HG03439 (cell line): ENCODE measurements around the gene ANKRD55.
"Not testable (repeated sequence)": the region's sequence is repeated elsewhere in the genome, so short reads cannot be mapped to it uniquely, and the experiment has no call there.

Experiments used
- ATAC-seq: cut with Tn5 transposase; IDR thresholded peaks from one replicate; pipeline ENCODE4 v1.9.1; 2021; ENCODE audit warnings: mild to moderate bottlenecking, moderate library complexity; ENCODE audit not compliant: unreplicated experiment

Gene ANKRD55

DNA sequence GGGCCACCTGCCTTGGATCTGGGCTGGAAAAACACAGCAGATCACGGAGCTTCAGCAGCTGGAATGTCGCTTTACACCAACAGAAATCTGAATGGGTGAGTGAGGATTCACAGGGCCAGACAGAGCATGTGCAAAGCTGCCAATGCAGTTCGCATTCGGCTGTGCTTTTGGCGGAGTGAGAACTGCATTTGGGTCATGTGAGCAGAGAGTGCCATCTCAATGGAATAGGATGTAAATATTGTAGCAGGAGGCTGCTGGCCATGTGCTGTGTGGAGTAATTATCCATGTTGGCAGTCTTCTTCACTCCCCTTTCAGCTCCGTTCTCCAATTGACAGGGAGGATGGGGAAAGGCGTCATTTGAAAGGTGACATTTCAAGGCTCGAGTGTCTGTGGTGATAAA lies at the start of gene ANKRD55:
ANKRD55 (minus strand) TSS at position 101 of the 400 bp plus-strand sequence. CDS start 417 bp downstream, outside the sequence.
- no peak for ATAC-seq

GRCh38 chr5:56282216-56282615 lies 49.1 kb upstream of the ANKRD55 start:
- no peak for ATAC-seq

DNA sequence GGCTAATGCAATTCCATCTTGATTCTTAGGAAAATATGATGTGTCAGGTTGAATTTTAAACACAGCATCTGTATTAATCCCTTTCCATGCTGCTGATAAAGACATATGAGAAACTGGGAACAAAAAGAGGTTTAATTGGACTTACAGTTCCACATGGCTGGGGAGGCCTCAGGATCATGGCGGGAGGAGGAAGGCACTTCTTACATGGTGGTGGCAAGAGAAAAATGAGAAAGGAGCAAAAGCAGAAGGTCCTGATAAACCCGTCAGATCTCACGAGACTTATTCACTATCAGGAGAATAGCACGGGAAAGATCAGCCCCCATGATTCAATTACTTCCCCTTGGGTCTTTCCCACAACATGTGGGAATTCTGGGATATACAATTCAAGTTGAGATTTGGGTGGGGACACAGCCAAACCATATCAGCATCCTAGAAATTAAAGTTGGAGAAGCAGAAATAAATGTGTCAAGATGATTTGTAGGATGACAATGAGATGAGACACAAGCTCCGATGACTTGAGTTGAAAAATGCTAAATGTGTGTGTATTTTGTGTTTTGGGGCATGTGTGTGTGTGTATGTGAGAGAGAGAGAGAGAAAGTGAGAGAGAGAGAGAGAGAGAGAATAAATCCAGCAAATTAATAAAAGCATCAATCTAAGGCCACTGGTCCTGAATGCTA lies 48.5 kb upstream of the ANKRD55 start:
- ATAC-seq, result no peak

- ATAC-seq, result no peak
These were observed 46.8 kb upstream of the ANKRD55 start for GRCh38 chr5:56279979-56280378.

DNA sequence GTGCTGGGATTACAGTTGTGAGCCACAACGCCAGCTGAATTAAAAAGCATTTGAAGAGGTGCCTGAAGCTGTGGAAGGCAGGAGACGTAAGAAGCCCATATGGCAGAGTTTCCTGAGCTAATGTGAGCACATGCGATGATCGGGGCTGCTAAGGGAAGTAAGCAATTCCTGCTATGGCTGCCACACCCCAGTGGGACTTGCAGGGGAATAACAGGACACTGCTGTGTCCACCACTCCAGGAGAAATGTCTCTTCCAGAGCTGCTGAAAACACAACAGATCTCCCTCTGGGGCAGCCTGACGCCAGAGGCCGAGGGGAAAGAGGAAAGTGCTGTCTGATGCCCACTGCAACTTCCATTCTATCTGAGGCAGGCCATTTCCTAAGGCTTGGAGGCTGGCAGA lies 46.2 kb upstream of the ANKRD55 start:
- ATAC-seq, result no peak

DNA sequence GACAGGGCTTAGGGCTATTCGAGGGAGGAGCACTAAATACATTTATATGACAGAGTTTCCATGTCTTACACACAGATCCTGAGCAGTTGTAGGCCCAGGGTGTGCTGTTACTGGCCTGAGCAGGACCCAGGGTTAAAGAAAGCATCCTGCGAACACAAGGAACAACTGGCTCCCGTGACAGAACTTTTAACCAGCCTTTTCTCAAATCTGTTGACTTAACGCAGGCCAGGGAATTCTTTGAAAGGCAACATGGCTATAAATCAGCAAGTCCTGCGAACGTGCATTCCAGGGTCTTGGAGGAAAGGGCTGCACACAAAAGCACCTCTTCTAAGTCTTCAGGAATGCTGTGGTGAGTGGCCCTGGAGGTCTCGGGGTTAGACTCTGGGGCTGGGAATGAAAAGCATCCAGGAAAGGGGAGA lies 45.2 kb upstream of the ANKRD55 start:
- ATAC-seq, result no peak

GRCh38 chr5:56277573-56277972 lies 44.4 kb upstream of the ANKRD55 start:
- ATAC-seq, result no peak

- ATAC-seq, result no peak
These were observed 40.3 kb upstream of the ANKRD55 start for GRCh38 chr5:56273376-56273955.

- no peak for ATAC-seq
These were observed 39.6 kb upstream of the ANKRD55 start for GRCh38 chr5:56272765-56273164.

DNA sequence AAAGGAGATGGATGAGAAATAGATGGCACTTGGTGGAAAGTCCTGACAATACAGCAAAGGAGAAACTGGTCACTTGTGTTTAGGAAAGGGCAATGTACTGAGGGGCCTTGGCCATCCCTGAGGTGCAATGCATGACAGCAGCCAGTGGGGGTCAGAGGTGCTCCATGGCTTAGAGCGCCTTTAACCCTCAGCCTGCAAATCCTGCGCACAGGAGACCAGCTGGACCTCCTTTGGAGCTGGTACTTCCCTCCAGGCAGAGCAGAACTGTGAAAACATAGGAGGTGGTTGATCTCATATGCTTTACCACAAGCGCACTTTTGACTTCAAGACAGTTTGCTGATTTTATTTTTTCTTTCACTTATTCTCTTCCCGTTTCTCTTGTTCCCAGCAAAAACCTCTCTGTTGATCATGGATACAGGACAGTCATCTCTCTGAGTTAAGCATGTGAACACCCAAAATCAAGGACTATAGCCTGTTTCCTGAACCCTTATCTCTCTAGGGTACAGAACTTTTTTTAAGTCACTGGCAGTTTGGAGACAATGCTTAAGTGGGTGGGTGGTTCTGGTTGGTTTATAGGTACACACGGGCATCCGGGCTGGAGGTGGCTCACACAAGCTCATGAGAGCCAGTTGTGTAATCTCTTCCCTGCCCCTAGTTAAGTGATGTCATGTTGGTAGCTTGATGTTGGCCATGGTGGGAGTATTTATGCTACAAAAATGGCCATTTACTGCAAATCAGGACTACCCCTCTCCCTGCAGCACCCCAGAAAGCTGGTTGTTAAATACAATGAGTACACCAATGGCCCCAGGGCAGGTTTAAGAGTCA lies 37.6 kb upstream of the ANKRD55 start:
- ATAC-seq, result peak; percentile 88

- ATAC-seq, result no peak
These were observed 36.9 kb upstream of the ANKRD55 start for GRCh38 chr5:56270058-56270457.

DNA sequence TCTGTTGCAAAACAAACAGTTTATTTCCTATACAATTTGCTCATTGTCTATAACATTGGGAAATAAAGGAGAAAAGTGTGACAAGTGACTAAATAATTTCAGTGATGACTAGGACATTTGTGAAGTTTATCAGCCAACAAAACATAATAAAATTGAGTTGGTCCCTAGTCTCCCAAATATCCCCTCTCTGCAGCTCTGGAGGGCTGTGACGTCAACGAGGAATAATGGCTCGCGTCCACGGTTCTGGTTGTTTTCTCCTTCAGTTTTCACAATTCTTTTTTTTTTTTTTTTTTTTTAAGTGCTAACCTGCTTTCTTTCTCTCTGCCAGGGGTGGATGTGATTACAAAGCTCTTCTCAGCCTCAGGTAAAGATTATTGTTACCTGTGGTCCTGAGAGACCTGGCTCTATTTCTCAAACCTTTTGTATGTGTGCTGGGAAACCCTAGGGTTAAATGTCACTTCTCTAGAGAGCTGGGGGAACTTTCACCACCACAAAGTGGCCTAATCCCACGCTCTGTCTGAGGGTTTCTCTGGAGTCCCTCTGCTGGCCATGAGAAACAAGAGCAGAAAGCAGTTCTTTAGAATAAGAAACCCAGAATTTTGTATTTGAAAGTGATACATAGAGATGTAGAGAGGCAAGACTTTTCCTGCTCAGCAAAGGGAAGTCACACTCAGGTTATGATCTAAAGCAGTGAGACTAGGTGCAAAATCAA lies 36.2 kb upstream of the ANKRD55 start:
- ATAC-seq, result peak; percentile 51

- ATAC-seq, result not testable (repeated sequence)
These were observed 35.6 kb upstream of the ANKRD55 start for GRCh38 chr5:56268707-56269106.

DNA sequence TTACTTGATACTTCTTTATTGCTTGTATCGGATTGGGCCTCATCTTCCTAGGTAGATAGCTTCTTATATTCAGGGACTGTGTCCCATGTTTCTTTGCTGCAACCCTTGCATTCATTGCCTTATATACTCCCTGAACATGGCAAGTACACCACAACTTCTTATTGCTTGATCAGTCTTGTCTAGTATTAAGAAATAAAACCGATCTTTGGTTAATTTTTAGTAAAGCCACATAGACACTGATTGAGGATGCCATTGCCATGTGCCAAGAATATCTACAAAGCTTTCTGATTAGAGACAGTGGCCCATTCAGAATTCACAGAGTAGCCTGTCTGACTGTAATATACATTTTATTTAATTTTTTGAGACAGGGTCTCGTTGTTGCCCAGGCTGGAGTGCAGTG lies 34.7 kb upstream of the ANKRD55 start:
- no peak for ATAC-seq

DNA sequence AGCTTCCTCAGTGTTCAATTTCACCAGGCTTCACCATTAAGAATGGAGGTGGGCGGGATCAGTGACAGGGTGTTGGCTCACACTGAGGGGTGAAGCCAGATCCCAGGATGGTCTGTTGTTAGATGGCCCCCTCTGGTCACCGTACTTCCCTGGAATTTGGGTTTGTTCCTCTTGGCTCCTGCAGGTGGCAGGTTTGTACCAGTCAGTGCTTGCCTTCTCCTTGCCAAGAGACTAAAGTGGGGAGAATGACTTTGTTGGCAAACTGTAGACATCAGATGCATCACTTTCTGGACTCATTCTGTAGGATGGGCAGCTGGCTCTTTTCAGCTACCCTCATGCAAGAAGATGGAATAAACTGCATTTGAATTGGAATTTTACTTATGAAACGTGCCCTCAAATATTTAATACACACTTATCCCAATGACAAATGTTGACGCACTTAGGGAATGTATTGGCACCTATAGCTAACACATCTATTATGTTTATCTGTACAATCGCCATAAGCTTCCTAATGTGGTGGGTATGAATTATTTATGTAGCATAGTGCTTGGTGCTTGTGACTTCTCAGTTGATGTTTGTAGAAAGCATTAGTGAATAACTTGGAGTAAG lies 31.4 kb upstream of the ANKRD55 start:
- no peak for ATAC-seq

- ATAC-seq, result no peak
These were observed 29.1 kb upstream of the ANKRD55 start for GRCh38 chr5:56262279-56262678.

DNA sequence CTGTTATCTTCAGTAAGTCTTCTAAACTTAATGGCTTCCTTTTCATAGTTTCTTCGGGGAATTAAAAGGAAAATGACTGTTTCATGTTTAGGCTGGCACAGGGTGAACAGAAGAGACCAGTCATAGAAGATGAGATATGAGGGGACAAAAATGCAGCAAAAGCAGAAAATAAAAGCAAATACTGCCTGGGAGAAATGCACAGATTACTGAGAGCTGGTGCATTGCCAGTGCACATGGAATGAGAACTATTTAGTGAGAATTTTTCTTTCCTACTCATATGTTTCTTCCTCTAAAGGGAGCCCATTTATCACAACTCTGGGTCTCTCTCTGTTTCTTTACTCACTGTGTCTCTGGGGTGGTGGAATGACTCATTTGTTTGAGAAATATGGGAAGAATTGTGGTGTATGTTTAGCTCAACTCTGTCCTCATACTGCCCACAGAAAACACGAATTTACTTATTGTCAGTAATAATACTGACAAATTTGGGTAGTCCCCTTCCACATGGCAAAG lies 25.9 kb upstream of the ANKRD55 start:
- no peak for ATAC-seq

GRCh38 chr5:56257763-56258529 lies 24.8 kb upstream of the ANKRD55 start:
- ATAC-seq, result not testable (repeated sequence)

GRCh38 chr5:56257010-56257409 lies 23.9 kb upstream of the ANKRD55 start:
- no peak for ATAC-seq

DNA sequence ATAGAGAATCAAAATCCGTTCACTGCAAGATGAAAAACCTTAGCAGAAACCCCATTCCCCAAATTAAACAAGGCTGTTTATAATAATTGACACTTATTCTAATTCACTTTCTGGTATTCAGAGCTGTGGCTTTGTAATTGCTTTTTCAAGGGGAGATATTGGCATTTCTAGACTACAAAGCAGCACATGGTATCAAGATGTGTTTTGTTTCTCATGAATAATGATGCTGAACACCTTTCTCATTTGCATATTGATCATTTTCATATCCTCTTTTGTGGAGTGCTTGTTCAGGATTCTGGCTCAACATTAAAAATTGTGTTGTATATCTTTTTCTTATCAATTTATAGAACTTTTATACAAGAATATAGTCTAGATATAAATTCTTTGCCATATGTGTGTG lies 22.4 kb upstream of the ANKRD55 start:
- no peak for ATAC-seq
